Thyroid gland (tissue), 4 donors: ENCODE results near the gene IRF2.
A peak's percentile ranks its signal among the peaks of the same experiment; 100 is the strongest.

Source experiments
- CTCF ChIP-seq, 6 experiments: fragments of 200-600 bp in 3 of 6; fragments of 450-650 bp in 3 of 6; sonication (generic) in 3 of 6; IDR thresholded peaks; one replicate each; pipeline ENCODE4 v1.5.1; 2016 to 2019; ENCODE audit warnings: antibody characterized with exemption in 6 of 6, mild to moderate bottlenecking in 2 of 6, inconsistent platforms in 1 of 6, moderate library complexity in 1 of 6
- POLR2A ChIP-seq, 2 donors: fragments of 450-650 bp; IDR thresholded peaks; one replicate each; pipeline ENCODE4 v1.6.1; 2017; ENCODE audit warnings: antibody characterized with exemption in 2 of 2, mild to moderate bottlenecking in 2 of 2, moderate library complexity in 1 of 2

- no peak for TF ChIP-seq CTCF (IDR thresholded peaks at IDR 0.05)
- peak in 1 of 2 donors; percentile 75 for TF ChIP-seq POLR2A (IDR thresholded peaks at IDR 0.05)
Measured at GRCh38 chr4:184343502-184344177, 130.7 kb downstream of the IRF2 start.
